ENCODE results near the gene GRHPR. TPM values are rescaled to one million over a fixed set of nuclear protein-coding genes. Genes with fewer than 3 reads are reported as not detected.

GRHPR gene
- total RNA-seq, 2 experiments from 2014 or later, result 106 to 135 TPM

DNA sequence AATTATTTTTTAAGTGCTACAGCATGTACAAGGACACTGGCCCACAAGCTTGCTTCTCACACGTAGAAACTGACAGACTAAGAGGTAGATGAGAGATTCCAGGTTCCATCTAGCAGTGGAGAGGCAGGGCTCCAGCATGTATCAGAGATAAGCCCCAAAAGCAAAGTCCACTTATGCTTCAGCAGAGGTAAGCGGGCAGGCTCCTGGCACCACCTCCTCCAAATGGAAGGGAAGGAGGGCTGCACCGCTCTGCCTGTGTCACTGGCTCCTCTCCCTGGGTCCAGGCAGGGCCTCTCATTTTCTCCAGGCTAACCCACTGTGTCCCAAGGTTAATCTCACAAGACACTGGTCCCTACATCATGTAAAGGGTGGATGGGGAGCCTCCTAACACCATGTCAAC is 15.9 kb downstream of the GRHPR start:
- Histone ChIP-seq H3K27ac (ENCODE audit: low read depth, low read length, poor library complexity, severe bottlenecking) (no peak overlapping the region), H2AFZ (ENCODE audit: low read length) (no peak overlapping the region), H3K9me2 (ENCODE audit: insufficient read depth, low read length) (no peaks in the 10 kb centered on the region), H3K4me1 (ENCODE audit: insufficient read depth, low read length, poor library complexity, severe bottlenecking) (no peaks in the 10 kb centered on the region), H4K20me1 (ENCODE audit: insufficient read depth, low read length) (no peaks in the 10 kb centered on the region), H3K36me3 (ENCODE audit: insufficient read depth, low read length) (peaks cover 95% of the 10 kb centered on the region), H3K9me3 (ENCODE audit: low read length) (no peaks in the 10 kb centered on the region), H3K79me2 (ENCODE audit: insufficient read depth, low read depth, low read length) (no peaks in the 10 kb centered on the region; the same call in 1 of the 2 replicates), H3K4me2 (ENCODE audit: low read length) (no peak overlapping the region), H3K4me3 (ENCODE audit: low read depth, low read length, poor library complexity, severe bottlenecking) (no peak overlapping the region)
- no peak for TF ChIP-seq EZH2phosphoT487 (IDR thresholded peaks at IDR 0.05; ENCODE audit: borderline replicate concordance, low read depth, low read length)
- TF ChIP-seq, protein P1, sequence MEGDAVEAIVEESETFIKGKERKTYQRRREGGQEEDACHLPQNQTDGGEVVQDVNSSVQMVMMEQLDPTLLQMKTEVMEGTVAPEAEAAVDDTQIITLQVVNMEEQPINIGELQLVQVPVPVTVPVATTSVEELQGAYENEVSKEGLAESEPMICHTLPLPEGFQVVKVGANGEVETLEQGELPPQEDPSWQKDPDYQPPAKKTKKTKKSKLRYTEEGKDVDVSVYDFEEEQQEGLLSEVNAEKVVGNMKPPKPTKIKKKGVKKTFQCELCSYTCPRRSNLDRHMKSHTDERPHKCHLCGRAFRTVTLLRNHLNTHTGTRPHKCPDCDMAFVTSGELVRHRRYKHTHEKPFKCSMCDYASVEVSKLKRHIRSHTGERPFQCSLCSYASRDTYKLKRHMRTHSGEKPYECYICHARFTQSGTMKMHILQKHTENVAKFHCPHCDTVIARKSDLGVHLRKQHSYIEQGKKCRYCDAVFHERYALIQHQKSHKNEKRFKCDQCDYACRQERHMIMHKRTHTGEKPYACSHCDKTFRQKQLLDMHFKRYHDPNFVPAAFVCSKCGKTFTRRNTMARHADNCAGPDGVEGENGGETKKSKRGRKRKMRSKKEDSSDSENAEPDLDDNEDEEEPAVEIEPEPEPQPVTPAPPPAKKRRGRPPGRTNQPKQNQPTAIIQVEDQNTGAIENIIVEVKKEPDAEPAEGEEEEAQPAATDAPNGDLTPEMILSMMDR (conservative IDR thresholded peaks at IDR 0.05; ENCODE audit: low read length), result no peak
- DNase-seq (ENCODE audit: low spot score), result no peak
- CTCF ChIA-PET (ENCODE audit: unreplicated experiment), result no interaction called here
- POLR2A ChIA-PET, result no interaction called here
- intact Hi-C loops (cut with micrococcal nuclease; ENCODE audit: unreplicated experiment), result no loop called here
- no TSS peak for BruUV-seq (replicated peaks)

DNA sequence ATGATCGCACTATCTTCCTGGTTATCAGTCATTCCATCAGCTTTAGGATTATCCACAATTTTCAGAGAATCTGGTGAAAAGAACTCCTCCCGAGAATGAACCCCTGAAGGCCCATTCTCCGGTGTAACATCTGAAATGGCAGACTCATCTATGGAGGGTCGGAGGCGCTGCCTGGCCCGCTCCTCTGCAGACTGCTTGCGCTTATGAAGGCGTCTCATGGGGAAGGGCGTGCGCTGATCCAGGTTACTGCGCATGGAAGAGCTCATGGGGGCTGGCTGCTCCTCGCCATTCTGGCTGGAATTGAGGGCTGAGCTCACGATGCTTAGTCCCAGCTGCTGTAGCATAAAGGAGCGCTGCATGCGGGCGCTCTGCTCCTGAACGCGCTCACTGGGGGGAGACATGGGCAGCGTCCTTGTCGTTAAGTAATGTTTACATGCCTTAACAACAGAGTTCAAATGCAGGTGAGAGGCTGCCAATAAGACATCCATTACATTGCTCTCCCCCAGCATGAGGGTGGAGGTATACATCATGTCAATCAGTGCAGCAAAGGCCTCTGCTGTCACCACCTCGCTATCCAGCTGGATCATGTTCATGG is 19.4 kb downstream of the GRHPR start:
- TF ChIP-seq, protein P1 (conservative IDR thresholded peaks at IDR 0.05; ENCODE audit: low read length), result no peak
- TF ChIP-seq EZH2phosphoT487 (IDR thresholded peaks at IDR 0.05; ENCODE audit: borderline replicate concordance, low read depth, low read length), result no peak
- H3K36me3 ChIP-seq (ENCODE audit: insufficient read depth, low read length), result peaks cover 87% of the 10 kb centered on the region
- no peak overlapping the region for H3K4me3 ChIP-seq (ENCODE audit: low read depth, low read length, poor library complexity, severe bottlenecking)
- no peak for DNase-seq (ENCODE audit: low spot score)
- CTCF ChIA-PET (ENCODE audit: unreplicated experiment), result no interaction called here
- H3K9me2 ChIP-seq (ENCODE audit: insufficient read depth, low read length), result no peaks in the 10 kb centered on the region
- no TSS peak for BruUV-seq (replicated peaks)
- no peaks in the 10 kb centered on the region for H3K9me3 ChIP-seq (ENCODE audit: low read length)
- no peaks in the 10 kb centered on the region for H4K20me1 ChIP-seq (ENCODE audit: insufficient read depth, low read length)
- no peak overlapping the region for H2AFZ ChIP-seq (ENCODE audit: low read length)
- POLR2A ChIA-PET, result interaction anchor here (0.7 to 1.4 kb wide), 2 partner anchors 9 to 19 kb away, joined by 3 read pairs; no protein-coding TSS in a partner anchor
- H3K27ac ChIP-seq (ENCODE audit: low read depth, low read length, poor library complexity, severe bottlenecking), result no peak overlapping the region
- no peak overlapping the region for H3K4me2 ChIP-seq (ENCODE audit: low read length)
- no peaks in the 10 kb centered on the region for H3K4me1 ChIP-seq (ENCODE audit: insufficient read depth, low read length, poor library complexity, severe bottlenecking)
- peaks cover 17% of the 10 kb centered on the region; the same call in 1 of the 2 replicates for H3K79me2 ChIP-seq (ENCODE audit: insufficient read depth, low read depth, low read length)
- intact Hi-C loops (cut with micrococcal nuclease; ENCODE audit: unreplicated experiment), result no loop called here

DNA sequence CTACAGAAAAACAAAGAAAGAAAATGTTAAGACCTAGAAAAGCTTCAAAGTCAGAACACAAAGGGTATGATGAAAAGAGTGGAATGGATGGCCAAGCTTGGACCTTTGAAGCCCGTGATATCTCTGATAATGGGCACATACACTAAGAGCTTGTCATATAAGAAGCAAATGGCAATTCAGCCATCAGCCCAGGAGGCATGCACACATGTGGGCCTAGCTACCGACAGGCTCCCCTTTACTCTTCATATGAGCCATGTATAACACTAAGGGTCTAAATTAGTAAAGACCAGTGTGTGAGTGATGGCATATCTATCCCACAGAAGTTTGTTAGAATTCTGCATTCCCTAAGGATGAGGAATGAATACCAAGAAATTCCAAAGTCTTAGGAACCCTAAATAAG is 20.1 kb downstream of the GRHPR start:
- TF ChIP-seq, protein P1 (conservative IDR thresholded peaks at IDR 0.05; ENCODE audit: low read length), result no peak
- TF ChIP-seq EZH2phosphoT487 (IDR thresholded peaks at IDR 0.05; ENCODE audit: borderline replicate concordance, low read depth, low read length), result no peak
- Histone ChIP-seq H3K4me2 (ENCODE audit: low read length) (no peak overlapping the region), H2AFZ (ENCODE audit: low read length) (no peak overlapping the region), H3K27ac (ENCODE audit: low read depth, low read length, poor library complexity, severe bottlenecking) (no peak overlapping the region), H3K4me1 (ENCODE audit: insufficient read depth, low read length, poor library complexity, severe bottlenecking) (no peaks in the 10 kb centered on the region), H3K4me3 (ENCODE audit: low read depth, low read length, poor library complexity, severe bottlenecking) (no peak overlapping the region), H3K79me2 (ENCODE audit: insufficient read depth, low read depth, low read length) (peaks cover 21% of the 10 kb centered on the region; the same call in 1 of the 2 replicates), H3K36me3 (ENCODE audit: insufficient read depth, low read length) (peaks cover 86% of the 10 kb centered on the region), H4K20me1 (ENCODE audit: insufficient read depth, low read length) (no peaks in the 10 kb centered on the region), H3K9me2 (ENCODE audit: insufficient read depth, low read length) (no peaks in the 10 kb centered on the region), H3K9me3 (ENCODE audit: low read length) (no peaks in the 10 kb centered on the region)
- ChIA-PET POLR2A (interaction anchor here (0.6 to 1.4 kb wide), 3 partner anchors 8 to 125 kb away, joined by 3 read pairs; no protein-coding TSS in a partner anchor), CTCF (ENCODE audit: unreplicated experiment) (no interaction called here)
- no peak for DNase-seq (ENCODE audit: low spot score)
- intact Hi-C loops (cut with micrococcal nuclease; ENCODE audit: unreplicated experiment), result no loop called here
- BruUV-seq (replicated peaks), result no TSS peak
